Central memory CD8-positive, alpha-beta T cell (primary cell): ENCODE measurements around the gene ZNF284.

Experiments used
- ATAC-seq: fragments of 150-1000 bp; cut with Tn5 transposase; replicated peaks from 2 replicates; pipeline ENCODE4 v1.10.0; 2022; ENCODE audit warnings: mild to moderate bottlenecking, moderate FRiP score, moderate number of reproducible peaks; ENCODE audit not compliant: poor library complexity, severe bottlenecking; ENCODE audit errors: extremely low read depth
- DNase-seq, 2 donors: peaks; one replicate each; pipeline ENCODE4 v3.0.0; 2021; ENCODE audit warnings: low spot score in 2 of 2
- H3K27ac Mint-ChIP-seq: one replicate; pipeline ENCODE4 v1.8.0; 2022; ENCODE audit warnings: low read depth, mild to moderate bottlenecking, moderate library complexity, mixed read lengths
- H3K27me3 Mint-ChIP-seq: one replicate; pipeline ENCODE4 v1.8.0; 2022; ENCODE audit warnings: mixed read lengths
- H3K36me3 Mint-ChIP-seq: one replicate; pipeline ENCODE4 v1.8.0; 2022; ENCODE audit warnings: mild to moderate bottlenecking, moderate library complexity, mixed read lengths; ENCODE audit not compliant: insufficient read depth
- H3K4me1 Mint-ChIP-seq: one replicate; pipeline ENCODE4 v1.8.0; 2022; ENCODE audit warnings: mixed read lengths
- H3K4me3 Mint-ChIP-seq: one replicate; pipeline ENCODE4 v1.8.0; 2022; ENCODE audit warnings: mild to moderate bottlenecking, moderate library complexity, mixed read lengths
- H3K9me3 Mint-ChIP-seq: one replicate; pipeline ENCODE4 v1.8.0; 2022; ENCODE audit warnings: mixed read lengths

The ZNF284 gene

GRCh38 chr19:44066305-44066704, 5.7 kb upstream of the ZNF284 start:
- peaks cover 2% of the 10 kb centered on the region for H3K36me3 Mint-ChIP-seq
- H3K9me3 Mint-ChIP-seq, result peaks cover 21% of the 10 kb centered on the region
- DNase-seq (no peak), ATAC-seq (no peak)
- no peak overlapping the region for H3K4me3 Mint-ChIP-seq
- H3K27me3 Mint-ChIP-seq, result no peaks in the 10 kb centered on the region
- no peak overlapping the region for H3K27ac Mint-ChIP-seq
- H3K4me1 Mint-ChIP-seq, result peaks cover 2% of the 10 kb centered on the region

- no peaks in the 10 kb centered on the region for H3K27me3 Mint-ChIP-seq
- ATAC-seq (no peak), DNase-seq (no peak)
- no peak overlapping the region for H3K27ac Mint-ChIP-seq
- H3K4me3 Mint-ChIP-seq, result no peak overlapping the region
- H3K9me3 Mint-ChIP-seq, result peaks cover 21% of the 10 kb centered on the region
- H3K36me3 Mint-ChIP-seq, result peaks cover 5% of the 10 kb centered on the region
- peaks cover 22% of the 10 kb centered on the region for H3K4me1 Mint-ChIP-seq
These were observed 2.5 kb upstream of the ZNF284 start for GRCh38 chr19:44069415-44069814.

GRCh38 chr19:44072543-44073401, 813 bp downstream of the ZNF284 start:
- peak overlapping the region; percentile 88 for H3K4me3 Mint-ChIP-seq
- peaks cover 6% of the 10 kb centered on the region for H3K36me3 Mint-ChIP-seq
- H3K4me1 Mint-ChIP-seq, result peaks cover 28% of the 10 kb centered on the region
- no peak for ATAC-seq
- H3K9me3 Mint-ChIP-seq, result peaks cover 6% of the 10 kb centered on the region
- H3K27me3 Mint-ChIP-seq, result no peaks in the 10 kb centered on the region
- peak overlapping the region; percentile 82 for H3K27ac Mint-ChIP-seq
- DNase-seq, result no peak

GRCh38 chr19:44076325-44076724, 4.4 kb downstream of the ZNF284 start:
- DNase-seq, result no peak
- Mint-ChIP-seq H3K27ac (no peak overlapping the region), H3K4me1 (peaks cover 26% of the 10 kb centered on the region), H3K27me3 (no peaks in the 10 kb centered on the region), H3K9me3 (no peaks in the 10 kb centered on the region), H3K4me3 (no peak overlapping the region), H3K36me3 (peaks cover 14% of the 10 kb centered on the region)
- no peak for ATAC-seq

GRCh38 chr19:44092108-44092507, 20.1 kb downstream of the ZNF284 start:
- ATAC-seq, result no peak
- Mint-ChIP-seq H3K4me1 (peaks cover 15% of the 10 kb centered on the region), H3K9me3 (no peaks in the 10 kb centered on the region), H3K27me3 (no peaks in the 10 kb centered on the region), H3K36me3 (peaks cover 5% of the 10 kb centered on the region), H3K4me3 (no peak overlapping the region), H3K27ac (no peak overlapping the region)
- no peak for DNase-seq

GRCh38 chr19:44093931-44094765, 22.2 kb downstream of the ZNF284 start, which contains the start of gene ZNF224:
Gene ZNF224 (plus strand): TSS chr19:44094361. CDS start chr19:44097874, 3,513 bp downstream.
- H3K36me3 Mint-ChIP-seq, result peaks cover 18% of the 10 kb centered on the region
- H3K4me1 Mint-ChIP-seq, result peaks cover 22% of the 10 kb centered on the region
- peak within 1 kb of the TSS; percentile 96 for H3K4me3 Mint-ChIP-seq
- DNase-seq (peak; percentile 50 to 61), ATAC-seq (peak; percentile 82)
- H3K27me3 Mint-ChIP-seq, result no peaks in the 10 kb centered on the region
- H3K9me3 Mint-ChIP-seq, result no peaks in the 10 kb centered on the region
- H3K27ac Mint-ChIP-seq, result peak within 1 kb of the TSS; percentile 92

GRCh38 chr19:44107751-44108150, 35.8 kb downstream of the ZNF284 start:
- H3K27ac Mint-ChIP-seq, result no peak overlapping the region
- no peak for DNase-seq
- peaks cover 41% of the 10 kb centered on the region for H3K9me3 Mint-ChIP-seq
- peaks cover 17% of the 10 kb centered on the region for H3K36me3 Mint-ChIP-seq
- no peak overlapping the region for H3K4me3 Mint-ChIP-seq
- no peak for ATAC-seq
- H3K27me3 Mint-ChIP-seq, result no peaks in the 10 kb centered on the region
- peaks cover 7% of the 10 kb centered on the region for H3K4me1 Mint-ChIP-seq

- DNase-seq (no peak), ATAC-seq (no peak)
- peaks cover 14% of the 10 kb centered on the region for H3K36me3 Mint-ChIP-seq
- no peak overlapping the region for H3K27ac Mint-ChIP-seq
- no peak overlapping the region for H3K4me3 Mint-ChIP-seq
- peaks cover 34% of the 10 kb centered on the region for H3K9me3 Mint-ChIP-seq
- no peaks in the 10 kb centered on the region for H3K27me3 Mint-ChIP-seq
- H3K4me1 Mint-ChIP-seq, result peaks cover 21% of the 10 kb centered on the region
These were observed 37.5 kb downstream of the ZNF284 start for GRCh38 chr19:44109458-44109857.

- H3K4me1 Mint-ChIP-seq, result peaks cover 30% of the 10 kb centered on the region
- peaks cover 14% of the 10 kb centered on the region for H3K36me3 Mint-ChIP-seq
- ATAC-seq (no peak), DNase-seq (no peak)
- no peaks in the 10 kb centered on the region for H3K27me3 Mint-ChIP-seq
- no peak overlapping the region for H3K27ac Mint-ChIP-seq
- peaks cover 28% of the 10 kb centered on the region for H3K9me3 Mint-ChIP-seq
- peak overlapping the region; percentile 98 for H3K4me3 Mint-ChIP-seq
These were observed 40.0 kb downstream of the ZNF284 start for GRCh38 chr19:44111910-44112463.

GRCh38 chr19:44112802-44113137, 40.8 kb downstream of the ZNF284 start:
- no peak for ATAC-seq
- H3K36me3 Mint-ChIP-seq, result peaks cover 17% of the 10 kb centered on the region
- H3K4me3 Mint-ChIP-seq, result peak overlapping the region; percentile 98
- H3K4me1 Mint-ChIP-seq, result peaks cover 30% of the 10 kb centered on the region
- H3K27ac Mint-ChIP-seq, result peak overlapping the region; percentile 85
- no peaks in the 10 kb centered on the region for H3K27me3 Mint-ChIP-seq
- DNase-seq, result no peak
- peaks cover 21% of the 10 kb centered on the region for H3K9me3 Mint-ChIP-seq

GRCh38 chr19:44113138-44113783, 41.3 kb downstream of the ZNF284 start, which contains the start of gene ZNF225:
Gene ZNF225 (plus strand): TSS chr19:44113399. CDS start chr19:44115828, 2,429 bp downstream.
- H3K27me3 Mint-ChIP-seq, result no peaks in the 10 kb centered on the region
- peak within 1 kb of the TSS; percentile 98 for H3K4me3 Mint-ChIP-seq
- peak; percentile 95 for ATAC-seq
- peaks cover 18% of the 10 kb centered on the region for H3K36me3 Mint-ChIP-seq
- peaks cover 30% of the 10 kb centered on the region for H3K4me1 Mint-ChIP-seq
- peak; percentile 55 to 72 for DNase-seq
- H3K27ac Mint-ChIP-seq, result peak within 1 kb of the TSS; percentile 85
- H3K9me3 Mint-ChIP-seq, result peaks cover 18% of the 10 kb centered on the region

- Mint-ChIP-seq H3K27ac (peak overlapping the region; percentile 85), H3K27me3 (no peaks in the 10 kb centered on the region), H3K4me1 (peaks cover 30% of the 10 kb centered on the region), H3K36me3 (peaks cover 24% of the 10 kb centered on the region), H3K4me3 (peak overlapping the region; percentile 98), H3K9me3 (peaks cover 18% of the 10 kb centered on the region)
- peak; percentile 24 for ATAC-seq
- no peak for DNase-seq
These were observed 41.9 kb downstream of the ZNF284 start for GRCh38 chr19:44113784-44114390.
